Measurements from ENCODE around the gene TBX20.
"Not testable (repeated sequence)": the region's sequence is repeated elsewhere in the genome, so short reads cannot be mapped to it uniquely, and the experiment has no call there.

Gene TBX20

GRCh38 chr7:35167158-35167557 is 86.7 kb downstream of the TBX20 start:
- ATAC-seq, result peak; percentile 99

- not testable (repeated sequence) for ATAC-seq
Measured at GRCh38 chr7:35161059-35161740, 92.7 kb downstream of the TBX20 start.

More at GRCh38 chr7:35161059-35161740, 92.7 kb downstream of the TBX20 start:
- TF ChIP-seq TCF4 (CRISPR knock-in tag; IDR thresholded peaks at IDR 0.05; ENCODE audit: borderline replicate concordance) (peak; percentile 48; the same call in 1 of the 2 replicates), TSHZ2 (CRISPR knock-in tag; IDR thresholded peaks at IDR 0.05) (peak; percentile 28; the same call in 1 of the 2 replicates)
